GM18519 (cell line): ENCODE results near the gene SCUBE2.

Experiments
- ATAC-seq: cut with Tn5 transposase; IDR thresholded peaks from one replicate; pipeline ENCODE4 v1.9.1; 2021; ENCODE audit warnings: mild to moderate bottlenecking, moderate library complexity; ENCODE audit not compliant: unreplicated experiment, low FRiP score

SCUBE2 gene

GRCh38 chr11:8973121-8973520, 118.3 kb downstream of the SCUBE2 start:
- ATAC-seq, result no peak

- no peak for ATAC-seq
Measured at GRCh38 chr11:8971924-8972316, 119.5 kb downstream of the SCUBE2 start.

- ATAC-seq, result no peak
Measured at GRCh38 chr11:8971196-8971923, 120.0 kb downstream of the SCUBE2 start.
